IPS-18c (cell line): Measurements from ENCODE around the gene CALML6.

Source experiments
- H3K4me3 ChIP-seq: 2 replicates; pipeline ENCODE4 v1.7.0; 2013; ENCODE audit warnings: low read depth, mild to moderate bottlenecking, low read length, moderate library complexity; ENCODE audit not compliant: insufficient read depth
- H3K9me3 ChIP-seq: one replicate; pipeline ENCODE4 v1.6.1; 2013; ENCODE audit warnings: mild to moderate bottlenecking, low read length, moderate library complexity; ENCODE audit not compliant: control insufficient read depth, insufficient read depth

Gene CALML6

DNA sequence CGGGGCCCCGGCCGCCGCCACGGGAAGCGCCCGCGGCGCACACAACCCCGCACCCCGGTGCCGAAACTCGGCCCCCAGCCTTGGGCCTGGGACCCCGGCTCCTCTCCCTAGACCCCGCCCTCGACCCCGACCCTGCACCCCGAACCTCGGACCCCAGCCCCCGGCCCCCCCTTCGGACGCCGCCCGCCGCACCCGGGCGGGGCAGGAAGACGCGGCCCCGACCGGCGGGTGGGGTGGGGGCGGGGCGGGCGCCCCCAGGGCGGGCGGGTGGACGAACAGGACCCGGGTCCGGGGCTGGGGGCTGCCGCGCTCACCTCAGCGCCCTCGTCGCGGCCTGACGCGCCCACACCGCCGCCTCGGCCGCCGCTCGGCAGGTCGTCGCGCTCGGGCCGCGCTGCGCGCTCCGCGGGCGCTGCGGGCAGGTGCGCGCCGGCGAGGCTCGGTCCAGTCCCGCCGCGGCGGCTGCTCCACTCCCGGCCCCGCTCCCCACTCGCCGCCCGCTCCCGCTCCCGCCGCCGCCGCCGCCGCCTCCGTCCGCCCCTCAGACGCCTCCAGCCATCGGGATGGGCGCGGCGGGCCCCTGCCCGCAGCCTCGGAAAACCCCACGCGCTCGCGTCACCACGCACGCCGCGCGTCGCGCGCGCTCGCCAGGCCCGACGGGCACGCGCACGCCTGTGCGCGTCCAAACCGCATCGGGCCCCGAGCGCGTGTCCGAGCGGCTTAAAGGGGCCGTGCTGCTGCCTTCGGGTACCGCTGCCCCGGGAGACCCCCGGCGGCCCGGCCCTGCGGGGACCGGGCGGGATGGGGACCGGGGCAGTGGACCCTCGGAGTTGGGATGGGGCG is 24.3 kb upstream of the CALML6 start, which contains the start of gene GNB1:
GNB1 (minus strand) TSS at position 582 of the 843 bp plus-strand sequence. CDS start 65,634 bp downstream, outside the sequence.
- Histone ChIP-seq H3K4me3 (peak within 1 kb of the TSS; percentile 84), H3K9me3 (peaks cover 2% of the 10 kb centered on the region)

DNA sequence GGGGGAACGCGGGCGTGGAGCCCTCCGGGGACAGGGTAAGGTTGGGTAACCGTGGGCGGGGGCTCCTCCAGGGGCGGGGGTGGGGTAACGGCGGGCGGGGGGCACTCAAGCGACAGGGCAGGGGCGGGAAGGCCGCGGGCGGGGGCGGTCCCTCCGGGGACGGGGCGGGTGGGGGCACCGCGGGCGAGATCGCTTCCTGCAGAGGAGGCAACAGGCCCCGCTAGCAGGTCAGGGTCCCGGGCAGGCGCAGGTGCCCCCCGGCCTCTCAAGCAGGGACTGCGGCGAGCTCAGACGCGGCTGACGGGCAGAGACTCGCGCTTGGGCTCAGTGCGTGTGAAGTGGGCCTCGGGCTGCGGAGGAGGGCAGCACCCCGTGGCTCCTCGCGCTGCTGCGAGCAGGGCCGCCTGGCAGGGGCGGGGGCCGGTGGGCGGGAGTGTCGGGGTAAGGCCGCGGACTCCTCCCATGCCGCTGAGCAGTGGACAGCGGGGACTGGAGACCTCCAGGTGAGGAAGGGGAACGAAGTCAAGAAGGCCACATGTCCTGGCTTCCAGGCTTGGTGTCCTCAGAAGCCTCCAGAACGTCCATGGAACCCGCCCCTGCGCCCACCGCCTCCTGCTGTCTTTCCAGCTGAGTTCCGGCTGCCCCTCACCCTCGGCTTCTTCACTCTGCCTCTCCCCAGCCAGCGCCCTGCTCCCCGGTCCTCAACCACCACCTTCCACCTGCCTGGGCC is 23.5 kb upstream of the CALML6 start:
- peak overlapping the region; percentile 53 for H3K4me3 ChIP-seq
- H3K9me3 ChIP-seq = peaks cover 2% of the 10 kb centered on the region

DNA sequence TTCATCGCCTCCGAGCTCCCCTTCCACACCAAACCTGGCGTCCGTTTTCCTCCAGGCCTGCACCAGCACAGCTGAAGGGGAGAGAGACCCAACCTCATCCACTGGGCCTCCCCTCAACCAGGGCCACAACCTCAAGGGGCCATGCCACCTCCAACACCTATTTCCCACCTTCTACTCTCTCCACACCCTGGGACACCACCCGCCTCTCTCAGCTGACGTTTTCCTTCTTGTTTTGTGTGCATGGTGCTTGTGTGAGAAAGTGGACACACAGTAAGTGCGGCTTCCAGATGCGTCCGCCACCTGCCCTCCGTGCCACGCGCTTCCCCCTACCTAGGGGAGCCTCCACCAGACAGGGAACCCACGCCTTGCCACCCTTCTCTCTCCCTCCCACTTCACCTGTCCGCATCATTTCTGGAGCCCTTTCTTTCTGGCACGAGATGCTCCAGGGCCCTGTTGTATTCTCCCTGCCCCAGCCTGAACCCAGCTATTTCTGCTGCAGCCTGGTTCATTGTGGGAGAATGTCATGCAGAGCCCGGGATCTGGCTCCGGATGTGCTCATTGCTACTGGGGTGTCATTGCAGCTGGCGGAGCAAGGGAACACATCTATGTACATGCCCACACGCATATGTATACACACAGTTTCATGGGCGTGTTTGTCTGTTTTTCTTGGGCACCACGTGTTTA is 22.8 kb upstream of the CALML6 start:
- peak overlapping the region; percentile 53 for H3K4me3 ChIP-seq
- H3K9me3 ChIP-seq = peaks cover 2% of the 10 kb centered on the region

DNA sequence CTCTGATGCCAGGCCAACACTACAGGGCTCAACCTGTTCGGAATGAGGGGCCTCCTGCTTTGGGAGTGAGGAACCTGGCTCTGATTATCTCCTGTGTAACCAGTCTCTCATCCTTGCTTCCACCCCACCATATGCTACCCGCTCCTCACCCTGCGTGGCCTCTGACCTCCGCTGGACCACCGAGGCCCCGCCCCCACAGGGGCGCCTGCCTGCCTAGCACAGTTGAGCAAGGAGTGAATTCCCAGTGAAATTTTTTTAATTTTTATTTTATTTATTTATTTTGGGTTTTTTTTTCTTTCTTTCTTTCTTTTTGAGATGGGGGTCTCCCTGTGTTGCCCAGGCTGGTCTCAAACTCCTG is 22.3 kb upstream of the CALML6 start:
- Histone ChIP-seq H3K4me3 (no peak overlapping the region), H3K9me3 (peaks cover 2% of the 10 kb centered on the region)

DNA sequence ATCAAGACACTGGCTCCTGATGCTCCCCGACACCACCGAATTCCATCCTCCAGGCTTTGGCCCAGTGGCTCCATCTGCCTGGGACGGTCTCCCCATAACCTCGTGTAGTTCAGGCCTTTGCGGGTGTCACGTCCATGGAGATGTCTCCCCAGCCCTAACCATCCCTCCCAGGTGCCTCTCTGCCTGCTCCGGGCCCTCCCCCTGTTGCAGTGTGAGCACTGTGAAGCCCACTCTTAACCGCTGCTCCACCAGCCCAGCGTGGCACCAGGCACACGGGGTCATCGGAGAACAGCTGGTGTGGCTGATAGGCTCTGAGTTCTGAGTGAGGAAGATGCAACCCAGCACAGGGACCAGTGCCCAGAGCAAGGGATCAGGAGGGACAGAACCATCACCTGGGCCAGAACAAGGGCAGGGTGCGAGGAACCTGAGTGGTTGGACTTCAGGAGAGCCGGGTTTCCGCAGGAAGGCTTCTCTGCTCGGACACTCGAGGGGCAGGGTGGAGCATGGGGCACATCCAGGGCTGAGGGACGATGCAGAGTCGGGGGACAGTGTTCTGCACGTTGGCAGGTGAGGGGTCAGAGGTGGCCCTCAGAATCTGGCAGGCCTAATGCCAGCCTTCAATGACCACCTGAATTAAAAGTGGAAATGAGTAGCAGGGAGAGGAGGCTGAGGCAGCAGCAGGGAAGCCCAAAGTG is 21.6 kb upstream of the CALML6 start:
- peaks cover 2% of the 10 kb centered on the region for H3K9me3 ChIP-seq
- no peak overlapping the region for H3K4me3 ChIP-seq

DNA sequence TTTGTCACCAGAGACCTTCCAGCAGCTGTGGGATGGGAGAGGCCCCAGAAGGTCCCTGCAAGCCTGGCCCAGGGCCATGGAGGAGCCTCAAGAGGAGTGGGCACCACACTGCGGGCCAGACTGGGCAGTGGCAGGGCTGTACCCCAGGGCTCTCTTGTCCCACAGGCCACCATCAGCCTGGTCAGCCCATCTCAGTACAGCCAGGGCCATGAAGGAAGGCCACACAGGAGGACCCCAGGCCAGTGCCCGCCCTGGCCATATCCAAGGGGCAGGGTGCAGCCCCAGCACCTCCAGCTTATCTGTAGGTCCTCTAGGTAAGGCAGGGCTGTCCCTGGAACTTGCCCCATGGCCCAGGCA is 21.1 kb upstream of the CALML6 start:
- peaks cover 2% of the 10 kb centered on the region for H3K9me3 ChIP-seq
- H3K4me3 ChIP-seq = no peak overlapping the region

DNA sequence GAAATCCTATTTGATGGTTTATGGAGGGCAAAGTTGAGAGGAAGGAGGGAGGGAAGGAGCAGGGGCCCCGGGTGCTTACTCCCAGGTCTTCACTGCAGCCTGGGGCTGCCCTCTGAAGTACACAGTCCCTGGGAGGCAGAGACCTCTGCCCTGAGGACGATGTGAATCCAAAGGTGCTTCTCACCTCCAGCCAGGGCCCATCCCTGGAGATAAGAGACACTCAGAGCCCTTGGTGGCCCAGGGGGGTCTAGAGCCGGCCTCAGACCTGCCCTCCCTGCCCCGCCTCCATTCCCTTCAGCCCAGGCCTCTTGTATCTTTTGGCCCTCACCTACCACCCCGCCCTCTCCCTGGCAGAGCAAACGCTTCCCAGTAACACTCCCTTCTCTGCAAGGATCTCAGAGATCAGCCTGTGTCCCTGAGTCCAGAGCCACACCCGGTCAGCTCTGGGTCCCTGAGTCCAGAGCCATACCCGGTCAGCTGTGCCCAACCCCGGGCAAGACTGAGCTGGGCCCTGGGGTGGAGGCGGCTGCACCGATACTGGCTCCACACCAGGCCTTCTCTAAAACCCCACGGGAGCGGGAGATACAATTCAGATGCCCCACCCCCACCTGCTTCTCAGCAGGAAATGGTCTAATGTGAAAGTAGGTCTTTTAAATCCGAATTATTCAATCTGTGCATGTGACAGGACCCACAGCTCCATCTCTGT is 20.6 kb upstream of the CALML6 start:
- no peak overlapping the region; the same call in 1 of the 2 replicates for H3K4me3 ChIP-seq

DNA sequence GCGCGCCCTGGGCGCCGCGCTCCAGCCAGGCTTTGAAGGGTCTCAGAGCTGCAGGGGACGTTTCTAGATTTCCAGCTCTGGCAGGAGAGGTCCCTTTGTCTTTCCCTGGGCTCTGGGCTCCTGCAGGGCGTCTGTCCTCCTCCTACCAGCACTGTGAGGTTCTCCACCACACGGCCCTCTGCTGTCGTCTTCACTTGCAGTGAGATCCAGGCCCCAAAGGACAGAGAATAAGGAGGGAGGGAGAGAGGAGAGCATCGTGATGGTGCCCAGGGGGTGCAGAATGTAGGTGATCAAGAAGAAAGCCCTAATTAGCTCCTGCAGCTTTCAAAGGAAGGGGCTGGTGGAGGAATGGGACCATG is 20.0 kb upstream of the CALML6 start:
- Histone ChIP-seq H3K4me3 (no peak overlapping the region; the same call in 1 of the 2 replicates), H3K9me3 (peaks cover 2% of the 10 kb centered on the region)

More for the DNA sequence above, 20.6 kb upstream of the CALML6 start:
- peaks cover 2% of the 10 kb centered on the region for H3K9me3 ChIP-seq

DNA sequence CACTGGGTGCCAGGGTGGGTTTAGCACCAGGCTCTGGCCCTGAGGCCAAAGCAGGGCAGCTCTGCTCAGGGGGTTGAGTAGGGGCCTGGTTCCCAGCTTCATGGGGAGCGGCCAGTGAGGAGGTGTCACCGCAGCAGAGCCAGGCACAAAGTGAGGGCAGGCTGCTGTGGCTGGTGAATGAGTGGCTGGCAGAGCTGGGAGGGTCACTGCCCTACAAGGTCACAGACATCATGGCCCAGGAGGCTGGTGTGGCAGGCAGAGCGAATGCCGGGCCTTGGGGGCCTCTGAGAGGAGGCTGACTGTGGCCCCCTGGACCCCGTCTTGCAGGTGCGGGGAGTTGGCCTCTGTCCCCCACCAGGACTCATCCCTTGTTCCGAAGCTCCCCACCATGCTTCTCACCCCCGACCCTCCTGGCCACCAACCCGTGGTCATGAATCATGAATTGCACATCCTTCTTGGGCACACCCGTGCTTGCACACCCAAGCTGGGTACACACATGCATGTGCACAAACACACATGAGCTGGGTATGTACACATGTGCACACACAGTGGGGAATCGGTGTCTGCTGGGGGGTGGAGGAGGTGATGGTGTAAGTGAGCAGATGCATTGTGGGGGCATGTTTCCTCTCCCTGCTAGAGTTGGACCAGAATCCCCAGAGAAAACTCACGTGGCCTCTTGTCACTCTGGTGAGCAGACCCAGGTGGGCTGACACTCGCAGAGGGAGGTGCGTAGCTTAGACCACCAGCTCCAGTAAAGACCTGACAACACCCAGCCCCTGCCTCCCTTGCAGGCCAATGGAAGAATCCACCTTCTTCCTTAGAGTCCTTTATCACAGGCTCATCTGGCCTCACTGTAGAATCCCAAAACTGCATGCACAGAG is 19.4 kb upstream of the CALML6 start:
- peaks cover 2% of the 10 kb centered on the region for H3K9me3 ChIP-seq
- H3K4me3 ChIP-seq = no peak overlapping the region

DNA sequence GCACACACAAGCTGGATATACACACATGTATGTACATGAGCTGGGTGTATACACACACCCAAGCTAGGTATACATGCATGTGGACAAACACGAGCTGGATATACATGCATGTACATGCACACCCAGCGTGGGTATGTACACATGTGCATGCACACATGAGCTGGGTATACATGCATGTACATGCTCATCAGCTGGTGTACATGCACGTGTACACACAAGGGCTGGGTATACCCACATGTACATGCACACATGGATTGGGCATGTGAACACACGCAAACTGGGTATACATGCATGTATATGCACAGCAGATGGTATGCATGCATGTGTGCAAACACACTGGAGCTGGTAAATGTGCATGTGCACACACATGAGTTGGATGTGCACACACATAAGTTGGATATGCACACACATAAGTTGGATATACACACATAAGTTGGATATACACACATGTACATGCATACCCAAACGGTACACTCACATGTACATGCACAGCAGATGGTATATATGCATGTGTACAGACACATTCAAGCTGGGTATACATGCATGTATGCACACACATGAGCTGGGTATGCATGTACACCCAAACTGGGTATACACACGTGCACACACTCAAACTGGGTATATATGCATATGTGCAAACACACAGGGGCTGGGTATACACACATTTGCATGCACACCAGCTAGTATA is 16.7 kb upstream of the CALML6 start:
- H3K9me3 ChIP-seq = peaks cover 5% of the 10 kb centered on the region
- no peak overlapping the region for H3K4me3 ChIP-seq

DNA sequence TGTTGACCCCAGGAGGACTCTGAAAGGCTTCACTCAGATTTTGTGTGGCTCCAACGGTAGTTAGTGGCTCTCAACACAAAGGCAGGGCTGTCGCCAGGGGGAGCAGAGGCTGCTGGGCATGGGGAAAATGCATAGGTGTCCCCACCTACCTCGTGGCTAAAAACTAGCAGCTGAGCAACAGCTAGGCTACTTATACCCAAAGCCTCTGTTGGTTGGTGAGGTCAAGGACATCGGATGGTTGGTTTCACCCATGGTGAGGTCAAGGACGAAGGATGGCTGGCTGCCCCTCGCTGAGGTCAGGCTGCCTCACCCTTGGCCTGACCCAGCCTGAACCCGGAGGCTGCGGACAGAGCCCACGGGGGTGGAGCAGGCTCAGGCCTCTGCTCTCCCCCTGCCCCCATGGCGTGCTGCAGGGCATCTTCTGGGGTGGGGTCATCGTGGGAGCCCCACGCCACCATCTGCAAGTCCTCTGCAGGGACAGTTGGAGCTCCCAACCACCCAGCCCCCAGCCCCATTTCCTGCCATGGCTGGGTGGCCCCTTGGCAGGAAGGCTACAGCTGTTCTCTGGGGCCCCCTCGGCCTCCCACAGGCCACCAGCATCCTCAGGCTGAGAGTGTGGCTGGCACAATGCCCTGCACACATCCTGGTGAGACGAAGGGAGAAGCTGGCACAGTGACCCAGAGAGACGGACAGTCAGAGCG is 15.6 kb upstream of the CALML6 start:
- H3K4me3 ChIP-seq = no peak overlapping the region
- H3K9me3 ChIP-seq = peaks cover 5% of the 10 kb centered on the region

DNA sequence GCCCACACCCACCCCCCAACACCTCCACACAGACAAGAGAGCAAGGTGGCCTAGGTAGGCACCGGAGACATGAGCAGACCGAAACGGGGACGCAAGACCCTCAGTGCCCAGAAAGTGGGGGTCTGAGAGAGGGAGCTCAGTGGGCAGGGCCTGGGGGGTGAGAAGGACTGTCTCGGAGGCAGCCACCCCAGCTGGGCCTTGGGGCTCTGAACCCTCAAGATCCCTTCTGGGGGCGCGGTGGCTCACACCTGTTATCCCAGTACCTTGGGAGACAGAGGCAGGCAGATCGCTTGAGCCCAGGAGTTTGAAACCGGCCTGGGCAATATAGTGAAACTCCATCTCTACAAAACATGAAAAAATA is 15.1 kb upstream of the CALML6 start:
- Histone ChIP-seq H3K4me3 (no peak overlapping the region), H3K9me3 (peaks cover 5% of the 10 kb centered on the region)

DNA sequence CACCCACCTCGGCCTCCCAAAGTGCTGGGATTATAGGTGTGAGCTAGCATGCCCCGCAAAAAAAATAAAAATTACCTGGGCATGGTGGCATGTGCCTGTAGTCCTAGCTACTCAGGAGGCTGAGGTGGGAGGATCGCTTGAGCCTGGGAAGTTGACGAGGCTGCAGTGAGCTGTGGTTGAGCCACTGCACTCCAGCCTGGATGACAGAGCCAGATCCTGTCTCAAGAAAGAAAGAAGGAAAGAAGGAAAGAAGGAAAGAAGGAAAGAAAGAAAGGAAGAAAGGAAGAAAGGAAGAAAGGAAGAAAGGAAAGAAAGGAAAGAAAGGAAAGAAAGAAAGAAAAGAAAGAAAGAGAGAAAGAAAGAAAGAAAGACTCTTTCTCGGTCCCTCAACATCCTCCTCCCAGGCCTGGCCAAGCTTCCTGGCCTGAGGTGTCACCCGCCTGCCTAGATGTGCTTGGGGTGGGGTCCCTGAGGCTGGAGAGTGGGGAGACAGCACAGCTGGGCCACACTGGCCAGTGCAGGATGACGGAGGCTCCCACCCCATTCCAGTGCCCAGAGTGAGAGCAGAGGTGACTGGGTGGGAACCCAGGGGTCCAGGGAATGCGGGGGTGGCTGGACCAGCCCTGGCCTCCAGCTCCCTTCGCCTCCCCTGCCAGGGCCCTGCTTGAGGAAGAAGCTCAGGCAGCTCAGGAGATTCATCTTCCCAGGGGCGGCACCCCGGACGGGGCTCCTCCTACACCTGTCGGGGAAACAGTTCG is 14.0 kb upstream of the CALML6 start:
- H3K4me3 ChIP-seq = no peak overlapping the region
- H3K9me3 ChIP-seq = peaks cover 3% of the 10 kb centered on the region

DNA sequence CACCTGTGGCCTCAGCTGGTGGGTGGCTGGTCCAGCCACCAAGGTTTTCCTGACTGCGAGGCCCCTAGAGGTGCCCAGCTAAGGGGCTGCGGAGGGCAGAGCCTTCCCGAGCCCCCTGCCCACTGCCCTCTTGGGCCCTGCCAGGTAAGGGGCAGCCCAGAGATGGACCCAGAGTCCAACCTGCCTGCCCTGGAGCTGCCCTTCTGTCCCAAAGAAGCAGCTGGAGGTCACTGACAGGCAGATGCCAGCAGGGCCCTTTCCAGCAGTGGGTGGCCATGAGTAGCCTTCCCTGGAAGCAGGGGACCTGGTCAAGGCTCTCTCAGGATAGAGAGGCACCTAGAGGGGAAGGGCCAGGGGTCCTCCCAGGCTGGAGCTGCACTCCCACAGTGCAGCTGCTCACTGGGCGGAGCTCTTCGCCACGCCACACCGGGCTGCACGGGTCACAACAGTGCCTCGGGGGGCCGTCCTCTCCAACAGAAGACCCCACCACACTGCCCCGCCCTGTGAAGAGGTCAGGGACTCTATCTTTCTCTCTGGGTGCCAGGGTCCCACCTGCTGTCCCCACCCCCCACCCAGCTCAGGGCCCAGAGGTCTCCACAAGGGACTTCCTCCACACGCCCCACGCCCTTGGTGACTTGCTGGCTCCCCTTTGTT is 13.3 kb upstream of the CALML6 start:
- Histone ChIP-seq H3K4me3 (no peak overlapping the region), H3K9me3 (peaks cover 3% of the 10 kb centered on the region)
